Uterus (tissue), 4 donors: ENCODE results near the gene GATAD2A. TPM values are rescaled to one million over a fixed set of nuclear protein-coding genes. Genes with fewer than 3 reads are reported as not detected.
"Not testable (repeated sequence)": the region's sequence is repeated elsewhere in the genome, so short reads cannot be mapped to it uniquely, and the experiment has no call there.

Source experiments
- DNase-seq, 2 donors: peaks; one replicate each; pipeline ENCODE4 v3.0.0-alpha.2; 2019 to 2020
- H3K27ac ChIP-seq, 2 donors: fragments of 200-600 bp; sonication (generic); 1 replicate in 1 of 2; 2 replicates in 1 of 2; pipeline ENCODE4 v1.5.1; 2016 to 2018
- H3K27me3 ChIP-seq, 2 donors: fragments of 200-600 bp; sonication (generic); one replicate each; pipeline ENCODE4 v1.5.1; 2018 to 2019; ENCODE audit warnings: control low read depth in 1 of 2
- H3K36me3 ChIP-seq, 2 donors: fragments of 200-600 bp; sonication (generic); one replicate each; pipeline ENCODE4 v1.5.1; 2019; ENCODE audit warnings: control low read depth in 1 of 2
- H3K4me1 ChIP-seq, 2 donors: fragments of 200-600 bp; sonication (generic); one replicate each; pipeline ENCODE4 v1.5.1; 2018 to 2019; ENCODE audit warnings: control low read depth in 1 of 2
- H3K4me3 ChIP-seq, 2 donors: fragments of 200-600 bp; sonication (generic); 1 replicate in 1 of 2; 2 replicates in 1 of 2; pipeline ENCODE4 v1.5.1; 2018 to 2019; ENCODE audit warnings: mild to moderate bottlenecking in 1 of 2
- H3K9me3 ChIP-seq, 2 donors: fragments of 200-600 bp; sonication (generic); one replicate each; pipeline ENCODE4 v1.5.1; 2019; ENCODE audit warnings: control low read depth in 1 of 2
- CTCF ChIP-seq, 4 experiments: fragments of 200-600 bp in 2 of 4; fragments of 450-650 bp in 2 of 4; sonication (generic) in 2 of 4; IDR thresholded peaks; one replicate each; pipeline ENCODE4 v1.5.1; 2016 to 2019; ENCODE audit warnings: antibody characterized with exemption in 4 of 4, mild to moderate bottlenecking in 2 of 4, moderate library complexity in 1 of 4
- POLR2A ChIP-seq, 2 donors: fragments of 450-650 bp; IDR thresholded peaks; one replicate each; pipeline ENCODE4 v1.6.1; 2016; ENCODE audit warnings: antibody characterized with exemption in 2 of 2, mild to moderate bottlenecking in 1 of 2, moderate library complexity in 1 of 2
- intact Hi-C: fragments of 100-400 bp; cut with DNase I; formaldehyde crosslinking; loops from one replicate; pipeline ENCODE4 v1.15.1; 2023; ENCODE audit warnings: low total_unique reads
- total RNA-seq, 4 donors: library from RNA; depleted of rRNA in 3 of 4; stranded (reverse); fragments of >200 nt in 3 of 4; gene quantifications; one replicate each; pipeline versions ENCODE4 v1.1.0 to v1.2.4, GENCODE V29; 2014 to 2023
- donor health status: DM: yes; HTN: yes; CAD: no.

GATAD2A gene
- total RNA-seq, 4 donors from 2014 or later = 9.7 to 65.1 (median 22.3) TPM

GRCh38 chr19:19388568-19389555 is 16.6 kb upstream of the GATAD2A start:
- H3K4me1 ChIP-seq = no peaks in the 10 kb centered on the region
- no peaks in the 10 kb centered on the region for H3K9me3 ChIP-seq
- intact Hi-C loops = no loop called here
- no peak overlapping the region for H3K4me3 ChIP-seq
- no peaks in the 10 kb centered on the region for H3K27me3 ChIP-seq
- no peak for DNase-seq
- TF ChIP-seq CTCF (IDR thresholded peaks at IDR 0.05) (no peak), POLR2A (IDR thresholded peaks at IDR 0.05) (no peak)
- no peak overlapping the region for H3K27ac ChIP-seq
- H3K36me3 ChIP-seq = no peaks in the 10 kb centered on the region

- H3K27ac ChIP-seq, H3K4me3 ChIP-seq, H3K36me3 ChIP-seq, H3K27me3 ChIP-seq, intact Hi-C loops, DNase-seq, H3K9me3 ChIP-seq, H3K4me1 ChIP-seq: not testable (repeated sequence)
These were observed 15.8 kb upstream of the GATAD2A start for GRCh38 chr19:19389683-19390082.

DNA sequence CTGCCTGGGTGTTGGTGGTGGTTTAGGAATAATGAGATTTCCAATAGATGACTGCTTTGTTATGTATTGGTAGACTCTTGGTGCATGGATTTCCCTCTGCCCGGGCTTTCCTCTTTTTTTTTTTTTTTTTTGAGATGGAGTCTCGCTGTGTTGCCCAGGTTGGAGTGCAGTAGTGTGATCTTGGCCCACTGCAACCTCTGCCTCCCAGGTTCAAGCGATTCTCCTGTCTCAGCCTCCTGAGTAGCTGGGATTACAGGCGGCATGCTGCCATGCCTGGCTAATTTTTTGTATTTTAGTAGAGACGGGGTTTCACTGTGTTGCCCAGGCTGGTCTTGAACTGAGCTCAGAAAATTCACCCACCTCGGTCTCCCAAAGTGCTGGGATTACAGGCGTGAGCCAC is 11.1 kb upstream of the GATAD2A start:
- DNase-seq, H3K4me1 ChIP-seq, H3K4me3 ChIP-seq, intact Hi-C loops, H3K27me3 ChIP-seq, H3K9me3 ChIP-seq, H3K36me3 ChIP-seq, H3K27ac ChIP-seq: not testable (repeated sequence)

DNA sequence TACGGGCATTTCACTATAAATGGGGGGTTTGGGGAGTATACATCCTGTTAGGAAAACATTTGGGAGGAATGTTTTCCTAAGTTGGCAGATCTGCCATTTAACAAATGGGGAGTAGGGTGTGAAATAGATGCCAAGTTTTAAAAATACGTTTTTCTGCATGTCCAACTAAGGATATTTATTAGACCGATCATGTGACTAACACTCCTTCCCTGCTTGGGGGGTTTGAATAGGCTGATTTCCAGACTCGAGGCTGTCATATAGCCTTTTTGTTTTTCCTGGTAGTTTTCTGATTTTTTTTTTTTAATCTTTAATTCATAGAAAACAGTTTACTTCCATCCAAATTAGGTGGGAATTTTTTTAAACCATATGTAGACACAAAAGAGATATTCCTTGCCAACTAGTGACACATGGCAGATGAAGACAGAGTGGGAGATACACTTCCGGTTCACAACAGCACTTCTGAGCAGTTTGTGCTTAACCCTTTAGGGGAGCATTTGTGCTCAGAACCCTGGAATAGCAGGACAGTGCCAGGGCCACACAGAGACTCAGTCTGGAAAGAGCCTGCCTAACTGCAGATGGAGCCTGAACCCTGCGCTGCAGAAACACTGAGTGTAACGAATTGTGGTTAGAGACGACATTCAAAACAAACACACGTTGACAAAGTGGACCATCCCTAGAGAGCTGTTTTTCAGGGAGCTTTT is 5.6 kb upstream of the GATAD2A start:
- DNase-seq = no peak
- peak overlapping the region in 1 of 2 donors; percentile 9 for H3K27ac ChIP-seq
- no peaks in the 10 kb centered on the region for H3K27me3 ChIP-seq
- no peaks in the 10 kb centered on the region for H3K9me3 ChIP-seq
- intact Hi-C loops = no loop called here
- H3K4me3 ChIP-seq = no peak overlapping the region
- H3K36me3 ChIP-seq = no peaks in the 10 kb centered on the region
- TF ChIP-seq CTCF (IDR thresholded peaks at IDR 0.05) (no peak), POLR2A (IDR thresholded peaks at IDR 0.05) (no peak)
- H3K4me1 ChIP-seq = peaks cover 0 to 4% of the 10 kb centered on the region in 2 donors

DNA sequence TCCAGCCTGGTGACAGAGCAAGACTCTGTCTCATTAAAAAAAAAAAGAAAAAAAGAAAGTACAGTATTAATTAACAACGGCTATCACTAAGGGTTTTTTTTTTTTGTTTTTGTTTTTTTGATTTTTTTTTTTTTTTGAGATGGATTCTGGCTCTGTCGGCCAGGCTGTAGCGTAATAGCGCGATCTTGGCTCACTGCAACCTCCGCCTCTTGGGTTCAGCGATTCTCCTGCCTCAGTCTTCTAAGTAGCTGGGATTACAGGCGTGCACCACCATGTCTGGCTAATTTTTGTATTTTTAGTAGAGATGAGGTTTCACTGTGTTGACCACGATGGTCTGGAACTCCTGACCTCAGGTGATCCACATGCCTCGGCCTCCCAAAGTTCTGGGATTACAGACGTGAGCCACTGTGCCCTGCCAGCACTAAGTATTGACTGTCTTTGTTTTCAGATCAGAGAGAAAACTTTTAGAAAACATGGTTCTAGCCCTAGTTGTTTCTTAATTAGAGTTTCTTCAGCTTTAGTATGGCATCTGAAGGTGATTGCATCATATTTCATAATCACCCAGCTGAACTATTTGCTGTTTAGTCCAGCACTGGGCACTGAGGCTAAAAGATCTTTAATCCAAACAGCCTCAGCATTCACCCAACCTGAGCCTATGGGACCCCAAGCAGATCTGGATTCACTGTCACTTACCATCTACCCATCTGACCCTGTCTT is 2.7 kb upstream of the GATAD2A start:
- intact Hi-C loops = no loop called here
- no peak for TF ChIP-seq CTCF (IDR thresholded peaks at IDR 0.05)
- no peak for TF ChIP-seq POLR2A (IDR thresholded peaks at IDR 0.05)
- Histone ChIP-seq H3K9me3 (no peaks in the 10 kb centered on the region), H3K36me3 (no peaks in the 10 kb centered on the region), H3K27me3 (no peaks in the 10 kb centered on the region), H3K27ac (no peak overlapping the region), H3K4me3 (no peak overlapping the region), H3K4me1 (peaks cover 0 to 8% of the 10 kb centered on the region in 2 donors)
- DNase-seq = no peak
